Measurements from ENCODE around the gene NPR1.
"Not testable (repeated sequence)": the region's sequence is repeated elsewhere in the genome, so short reads cannot be mapped to it uniquely, and the experiment has no call there.

Gene NPR1

GRCh38 chr1:153705484-153705883, 27.0 kb downstream of the NPR1 start:
- TF ChIP-seq ATF2 (tag by site-specific recombination; IDR thresholded peaks at IDR 0.05; ENCODE audit: low read depth) (no peak), OVOL3 (tag by site-specific recombination; IDR thresholded peaks at IDR 0.05) (no peak), GLIS2 (tag by site-specific recombination; IDR thresholded peaks at IDR 0.05) (no peak), ZNF670 (tag by site-specific recombination; IDR thresholded peaks at IDR 0.05; ENCODE audit: low read depth) (no peak), ZNF600 (tag by site-specific recombination; IDR thresholded peaks at IDR 0.05) (no peak), ZNF10 (tag by site-specific recombination; IDR thresholded peaks at IDR 0.05) (no peak), ZNF280D (tag by site-specific recombination; IDR thresholded peaks at IDR 0.05) (no peak), RBAK (tag by site-specific recombination; IDR thresholded peaks at IDR 0.05) (no peak), ZNF521 (tag by site-specific recombination; IDR thresholded peaks at IDR 0.05) (no peak), KLF7 (tag by site-specific recombination; IDR thresholded peaks at IDR 0.05; ENCODE audit: borderline replicate concordance) (no peak), ZNF560 (tag by site-specific recombination; IDR thresholded peaks at IDR 0.05; ENCODE audit: borderline replicate concordance) (no peak), EGR2 (tag by site-specific recombination; IDR thresholded peaks at IDR 0.05; ENCODE audit: low read depth) (no peak)
- no peaks in the 10 kb centered on the region for H3K36me3 ChIP-seq (ENCODE audit: control insufficient read depth in 2 of 2, insufficient read depth in 1 of 2, low read length in 2 of 2)
- no peak overlapping the region for H3K27ac ChIP-seq (ENCODE audit: extremely low read depth, low read depth, low read length)
- H3K4me1 ChIP-seq (ENCODE audit: control insufficient read depth, insufficient read depth, low read length) = no peaks in the 10 kb centered on the region
- H3K4me3 ChIP-seq (ENCODE audit: low read depth, low read length) = no peak overlapping the region
- ChIA-PET POLR2A (no interaction called here), CTCF (interaction anchor here (1.2 kb wide), 1 partner anchor 14 kb away, joined by 3 read pairs; no protein-coding TSS in a partner anchor)
- no peaks in the 10 kb centered on the region for H3K9me3 ChIP-seq (ENCODE audit: control insufficient read depth, insufficient read depth, low read depth, low read length)

GRCh38 chr1:153711026-153711425, 32.5 kb downstream of the NPR1 start:
- POLR2A ChIA-PET = no interaction called here

GRCh38 chr1:153716211-153716610, 37.7 kb downstream of the NPR1 start:
- peak; percentile 98 for TF ChIP-seq ZNF184 (tag by site-specific recombination; IDR thresholded peaks at IDR 0.05)
- H3K36me3 ChIP-seq (ENCODE audit: control insufficient read depth in 2 of 2, insufficient read depth in 1 of 2, low read length in 2 of 2); H3K4me3 ChIP-seq (ENCODE audit: low read depth, low read length); H3K9me3 ChIP-seq (ENCODE audit: control insufficient read depth, insufficient read depth, low read depth, low read length); H3K4me1 ChIP-seq (ENCODE audit: control insufficient read depth, insufficient read depth, low read length); H3K27ac ChIP-seq (ENCODE audit: extremely low read depth, low read depth, low read length); CTCF ChIA-PET: not testable (repeated sequence)
- POLR2A ChIA-PET = interaction anchor here (1.0 kb wide), 1 partner anchor 18 kb away, joined by 3 read pairs; no protein-coding TSS in a partner anchor

More at GRCh38 chr1:153711026-153711425, 32.5 kb downstream of the NPR1 start:
- no peak for TF ChIP-seq ZFP41 (tag by site-specific recombination; IDR thresholded peaks at IDR 0.05; ENCODE audit: borderline replicate concordance)
- TF ChIP-seq ZBTB17 (tag by site-specific recombination; IDR thresholded peaks at IDR 0.05) = peak; percentile 44; the same call in 1 of the 2 replicates
- TF ChIP-seq ZNF561 (tag by site-specific recombination; IDR thresholded peaks at IDR 0.05; ENCODE audit: borderline replicate concordance) = no peak
- Histone ChIP-seq H3K27ac (ENCODE audit: extremely low read depth, low read depth, low read length) (no peak overlapping the region), H3K4me3 (ENCODE audit: low read depth, low read length) (no peak overlapping the region), H3K4me1 (ENCODE audit: control insufficient read depth, insufficient read depth, low read length) (no peaks in the 10 kb centered on the region), H3K36me3 (ENCODE audit: control insufficient read depth in 2 of 2, insufficient read depth in 1 of 2, low read length in 2 of 2) (no peaks in the 10 kb centered on the region), H3K9me3 (ENCODE audit: control insufficient read depth, insufficient read depth, low read depth, low read length) (no peaks in the 10 kb centered on the region)
- CTCF ChIA-PET = interaction anchor here (1.7 kb wide), 1 partner anchor 83 kb away, joined by 4 read pairs; the partner anchor contains the start of gene S100A1

All from HEK293 (cell line).